GM19328 (cell line): ENCODE results near the gene VCAN.
"Not testable (repeated sequence)": the region's sequence is repeated elsewhere in the genome, so short reads cannot be mapped to it uniquely, and the experiment has no call there.

ENCODE experiments used
- ATAC-seq: cut with Tn5 transposase; IDR thresholded peaks from one replicate; pipeline ENCODE4 v1.9.1; 2021; ENCODE audit warnings: mild to moderate bottlenecking, moderate library complexity; ENCODE audit not compliant: unreplicated experiment

Gene VCAN

GRCh38 chr5:83471405-83472212 lies at the start of gene VCAN:
Gene VCAN, plus strand, starts transcription at chr5:83471744. Its CDS starts 11,775 bp downstream, at chr5:83483519.
- ATAC-seq: no peak

- ATAC-seq: no peak
Observed at GRCh38 chr5:83422284-83422683, 49.3 kb upstream of the VCAN start.

GRCh38 chr5:83426855-83427254 lies 44.7 kb upstream of the VCAN start:
- ATAC-seq: no peak

DNA sequence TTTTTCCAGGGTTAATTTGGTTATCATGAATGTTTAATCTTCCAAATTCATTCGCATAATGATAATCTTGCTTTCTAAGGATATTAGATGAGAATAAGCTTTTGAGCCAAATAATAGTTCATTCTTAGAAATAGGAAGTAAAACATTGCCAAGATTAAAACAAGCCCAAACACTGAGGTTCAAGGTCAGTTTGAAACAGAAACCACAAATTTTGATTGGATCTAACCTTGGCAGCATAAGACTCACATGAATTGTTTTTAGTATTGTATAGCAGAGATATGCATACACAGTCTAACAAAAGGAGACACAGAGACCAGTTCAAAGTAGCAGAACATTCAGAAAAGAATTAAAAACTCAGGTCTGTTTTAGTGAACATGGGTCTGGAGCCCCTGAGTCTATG lies 43.4 kb upstream of the VCAN start:
- ATAC-seq: no peak

DNA sequence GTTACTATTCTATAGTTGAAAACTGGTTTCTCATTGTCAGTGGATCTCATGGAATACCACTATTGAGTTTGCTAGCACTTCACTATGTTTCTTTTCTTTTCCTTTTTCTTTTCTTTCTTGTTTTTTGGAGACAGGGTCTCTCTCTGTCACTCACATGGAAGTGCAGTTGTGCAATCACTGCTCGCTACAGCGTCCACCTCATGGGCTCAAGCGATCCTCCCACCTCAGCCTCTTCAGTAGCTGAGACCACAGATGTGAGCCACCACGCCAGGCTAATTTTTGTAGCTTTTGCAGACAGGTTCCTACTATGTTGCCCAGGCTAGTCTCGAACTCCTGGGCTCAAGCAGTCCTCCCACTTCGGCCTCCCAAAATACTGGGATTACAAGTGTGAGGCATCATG lies 42.7 kb upstream of the VCAN start:
- ATAC-seq: no peak

DNA sequence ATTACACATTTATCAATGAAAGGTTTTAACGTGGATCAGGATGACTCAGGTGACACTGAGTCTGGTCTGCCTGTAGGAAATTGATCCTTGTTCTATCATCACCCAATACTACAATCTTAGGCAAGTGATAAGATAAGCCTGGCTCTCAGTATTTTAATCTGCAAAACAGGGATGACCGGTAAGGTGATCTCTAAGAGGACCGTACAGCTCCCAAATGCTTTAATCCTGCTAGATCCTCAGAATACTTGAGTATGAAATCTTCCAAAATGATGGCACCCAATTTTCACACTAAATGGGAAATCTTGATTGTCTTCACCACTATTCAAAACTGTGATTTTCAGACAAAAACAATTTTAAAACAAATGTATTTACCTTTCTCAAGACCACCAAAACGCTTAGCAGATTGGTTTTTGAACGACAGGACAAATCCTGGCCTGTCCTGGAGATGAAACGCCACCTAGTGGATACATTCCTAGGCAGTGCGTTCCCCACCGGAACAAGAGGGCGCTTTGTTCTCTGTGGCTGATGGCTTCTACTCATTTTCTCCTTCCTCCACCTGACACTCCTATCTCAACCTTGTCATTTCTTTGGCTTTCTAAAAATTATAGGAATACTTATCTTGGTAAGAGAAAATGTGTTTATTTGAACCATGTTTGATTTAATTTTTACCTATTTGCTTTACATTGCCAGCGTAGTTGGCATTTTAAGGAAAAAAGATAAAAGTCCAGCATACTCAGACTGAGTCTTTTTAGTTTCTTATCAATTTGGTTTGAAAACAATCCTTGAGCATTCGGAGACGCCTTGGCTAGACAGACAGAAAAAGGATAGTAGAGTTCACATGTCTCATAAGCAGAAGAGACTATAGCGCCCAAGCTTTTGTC lies 41.2 kb upstream of the VCAN start:
- peak; percentile 57 for ATAC-seq

DNA sequence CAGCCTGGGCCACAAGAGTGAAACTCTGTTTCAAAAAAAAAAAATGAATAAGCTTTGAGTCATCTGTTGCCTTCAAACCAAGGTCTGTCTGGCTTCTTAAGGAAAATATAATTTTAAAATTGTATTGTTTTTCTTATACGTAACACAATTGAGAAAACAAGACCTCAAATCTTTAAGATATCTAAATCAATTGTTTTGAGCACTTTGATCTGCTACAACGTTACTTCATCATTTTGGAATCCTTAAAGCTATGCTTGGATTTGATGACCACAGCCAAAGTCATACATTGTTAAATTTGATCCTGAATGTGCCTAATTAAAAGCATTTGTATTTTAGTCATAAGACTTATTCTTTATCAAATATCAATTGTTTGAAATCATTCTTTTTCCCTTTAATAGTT lies 37.7 kb upstream of the VCAN start:
- no peak for ATAC-seq

- ATAC-seq: no peak
Observed at GRCh38 chr5:83434946-83435345, 36.6 kb upstream of the VCAN start.

- ATAC-seq: no peak
Observed at GRCh38 chr5:83436276-83436675, 35.3 kb upstream of the VCAN start.

DNA sequence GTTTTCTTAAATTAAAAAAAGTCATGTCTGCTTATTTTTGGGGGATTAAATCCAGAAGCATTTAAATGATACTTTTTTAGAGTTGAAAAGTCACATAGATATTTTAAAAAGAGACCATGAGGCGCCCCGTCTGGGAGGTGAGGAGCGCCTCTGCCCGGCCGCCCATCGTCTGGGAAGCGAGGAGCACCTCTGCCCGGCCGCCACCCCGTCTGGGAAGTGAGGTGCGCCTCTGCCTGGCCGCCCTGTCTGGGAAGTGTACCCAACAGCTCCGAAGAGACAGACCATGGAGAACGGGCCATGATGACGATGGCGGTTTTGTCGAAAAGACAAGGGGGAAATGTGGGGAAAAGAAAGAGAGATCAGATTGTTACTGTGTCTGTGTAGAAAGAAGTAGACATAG lies 33.8 kb upstream of the VCAN start:
- not testable (repeated sequence) for ATAC-seq

- ATAC-seq: no peak
Observed at GRCh38 chr5:83440826-83441225, 30.7 kb upstream of the VCAN start.

- ATAC-seq: no peak
Observed at GRCh38 chr5:83441747-83442146, 29.8 kb upstream of the VCAN start.

DNA sequence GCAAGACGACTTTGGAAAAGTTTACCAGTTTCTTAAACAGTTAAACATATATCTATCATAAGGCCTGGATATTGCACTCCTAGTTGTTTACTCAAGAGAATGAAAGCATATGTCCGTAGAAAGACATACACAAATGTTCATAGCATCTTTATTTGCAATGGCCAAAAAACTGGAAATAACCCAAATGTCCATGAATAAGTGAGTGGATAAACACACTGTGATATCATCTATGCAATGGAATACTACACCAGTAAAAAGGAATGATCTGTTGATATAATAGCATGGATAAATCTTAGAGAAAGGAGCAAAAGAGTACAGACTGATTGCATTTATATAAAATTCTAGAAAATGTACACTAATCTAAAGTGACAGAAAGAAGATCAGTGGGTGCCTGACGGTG lies 28.0 kb upstream of the VCAN start:
- ATAC-seq: no peak

DNA sequence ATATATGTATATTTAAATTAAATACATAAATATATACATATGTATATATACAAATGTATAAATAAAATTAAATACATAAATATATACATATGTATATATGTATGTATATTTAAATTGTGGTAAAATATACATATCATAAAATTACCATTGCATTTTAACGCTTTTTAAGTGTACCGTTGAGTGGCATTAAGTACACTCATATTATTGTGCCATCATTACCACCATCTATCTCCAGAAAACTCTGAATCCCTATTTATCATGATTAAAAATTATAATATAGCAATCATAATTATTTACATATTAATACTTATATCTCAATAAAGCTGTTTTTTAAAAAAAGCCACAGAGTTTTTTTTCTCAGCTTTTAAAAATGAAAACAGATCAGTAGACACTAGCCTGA lies 27.1 kb upstream of the VCAN start:
- ATAC-seq: no peak

GRCh38 chr5:83446253-83446947 lies 25.1 kb upstream of the VCAN start:
- ATAC-seq: no peak

DNA sequence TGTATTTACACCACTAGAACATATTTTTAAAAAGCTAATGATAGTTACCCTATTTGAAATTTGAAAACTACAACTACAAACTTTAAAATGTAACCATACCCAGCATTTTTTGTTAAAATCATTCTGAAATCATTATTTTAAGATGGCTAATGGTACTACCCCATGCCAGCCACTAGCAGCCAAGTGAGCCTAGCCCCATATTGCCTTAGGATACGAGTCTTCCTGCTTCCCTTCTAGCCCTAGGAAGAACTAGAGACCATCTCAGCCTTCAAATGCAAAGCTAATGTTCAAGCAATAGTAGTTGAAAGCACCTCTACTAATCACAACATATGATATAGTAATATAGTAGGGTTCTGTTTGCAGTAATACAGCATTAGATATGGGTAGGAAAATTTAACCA lies 24.0 kb upstream of the VCAN start:
- no peak for ATAC-seq

DNA sequence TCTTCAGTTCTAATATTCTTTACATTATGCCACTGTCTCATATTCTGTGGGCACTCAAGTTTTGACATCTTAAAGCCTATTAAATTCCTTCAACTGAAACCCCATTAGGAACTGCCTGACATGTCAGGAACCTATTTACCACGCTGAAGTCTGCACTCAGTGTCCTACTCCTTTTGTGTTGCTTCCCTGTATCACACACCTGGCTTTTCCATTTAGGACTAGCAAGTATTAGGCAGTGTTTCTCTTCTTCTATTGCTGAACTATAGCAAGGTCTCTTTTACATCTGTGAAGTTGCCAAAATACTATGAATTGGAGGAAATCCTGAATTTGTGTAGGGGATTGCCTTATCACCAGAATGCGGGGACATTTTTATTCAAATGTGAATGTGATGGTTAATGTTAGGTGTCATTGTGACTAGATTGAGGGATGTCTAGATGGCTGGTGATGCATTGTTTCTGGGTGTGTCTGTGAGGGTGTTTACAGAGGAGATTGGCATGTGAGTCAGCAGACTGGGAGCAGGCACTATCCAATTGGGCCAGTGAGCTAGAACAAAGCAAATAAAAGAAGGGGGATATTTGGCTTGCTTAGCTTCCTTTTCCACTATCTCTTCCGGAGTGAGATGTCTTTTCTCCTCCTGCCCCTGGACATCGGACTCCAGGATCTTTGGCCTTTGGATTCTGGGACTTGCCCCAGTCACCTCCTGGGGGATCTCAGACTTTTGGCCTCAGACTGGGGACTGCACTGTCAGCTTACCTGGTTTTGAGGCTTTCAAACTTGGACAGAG lies 21.2 kb upstream of the VCAN start:
- ATAC-seq: no peak

DNA sequence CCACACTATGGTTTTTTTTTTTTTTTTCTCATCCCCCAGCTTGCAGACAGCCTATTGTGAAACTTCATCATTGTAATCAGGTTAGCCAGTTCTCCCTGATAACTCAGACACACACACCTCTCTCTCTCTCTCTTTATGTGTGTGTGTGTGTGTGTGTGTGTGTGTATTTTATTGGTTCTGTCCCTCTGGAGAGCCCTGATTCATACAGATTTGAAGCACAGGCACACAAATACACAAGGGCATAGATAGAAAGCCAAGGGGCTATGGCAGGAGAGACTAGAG lies 20.6 kb upstream of the VCAN start:
- no peak for ATAC-seq

- no peak for ATAC-seq
Observed at GRCh38 chr5:83451955-83452354, 19.6 kb upstream of the VCAN start.

DNA sequence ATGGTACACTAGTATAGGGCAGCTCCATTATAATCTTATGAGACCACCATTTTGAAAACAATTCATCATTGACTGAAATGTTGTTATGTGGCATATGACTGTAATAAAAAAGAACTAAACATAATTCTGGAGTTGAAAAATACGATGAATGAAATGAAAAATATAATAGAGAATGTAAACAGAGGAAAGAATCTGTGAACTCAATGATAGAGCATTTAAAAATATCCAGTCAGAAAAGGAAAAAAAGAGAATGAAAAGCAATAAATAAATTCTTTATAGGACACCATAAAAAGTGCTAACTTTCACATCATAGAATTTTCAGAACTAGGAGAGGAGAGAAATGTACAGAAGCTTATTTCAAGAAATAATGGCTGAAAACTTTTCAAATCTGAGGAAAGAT lies 17.6 kb upstream of the VCAN start:
- no peak for ATAC-seq

GRCh38 chr5:83464261-83464660 lies 7.3 kb upstream of the VCAN start:
- ATAC-seq: no peak
